ENCODE measurements around the gene CGREF1.

The CGREF1 gene

DNA sequence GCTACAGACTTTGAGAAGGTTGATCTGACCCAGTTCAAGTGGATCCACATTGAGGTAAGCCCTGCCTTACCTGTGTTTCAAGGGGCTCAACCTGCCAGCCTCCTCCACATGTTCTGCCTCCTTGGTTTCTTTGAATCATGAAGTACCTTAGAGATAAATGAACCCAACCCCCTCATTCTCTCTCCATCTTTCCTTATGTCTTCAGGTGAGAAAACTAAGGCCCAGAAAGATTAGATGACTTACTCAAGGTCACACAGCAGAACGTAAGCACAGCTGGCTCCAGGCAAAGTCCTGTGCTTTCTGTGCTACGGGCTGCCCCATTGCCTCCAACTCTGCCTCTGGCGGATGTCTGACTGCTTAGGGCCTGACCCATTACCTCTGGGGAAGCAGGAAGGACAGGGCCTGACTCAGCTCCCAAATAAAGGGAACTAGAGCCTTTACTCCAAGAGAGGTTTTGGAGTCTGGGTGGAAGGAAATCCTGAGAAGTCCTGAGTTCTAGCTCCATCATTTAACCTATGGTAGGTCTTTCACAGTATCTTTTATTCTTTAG, 22.1 kb downstream of the CGREF1 start:
- DNase-seq (ENCODE audit: low read depth in 2 of 2), result no peak
- H3K4me3 ChIP-seq (replicated peaks in 1 of 2; ENCODE audit: low read depth in 2 of 2, low read length in 2 of 2), result no peak overlapping the region
- TF ChIP-seq CTCF (IDR thresholded peaks at IDR 0.05; ENCODE audit: low read depth, low read length), result no peak

DNA sequence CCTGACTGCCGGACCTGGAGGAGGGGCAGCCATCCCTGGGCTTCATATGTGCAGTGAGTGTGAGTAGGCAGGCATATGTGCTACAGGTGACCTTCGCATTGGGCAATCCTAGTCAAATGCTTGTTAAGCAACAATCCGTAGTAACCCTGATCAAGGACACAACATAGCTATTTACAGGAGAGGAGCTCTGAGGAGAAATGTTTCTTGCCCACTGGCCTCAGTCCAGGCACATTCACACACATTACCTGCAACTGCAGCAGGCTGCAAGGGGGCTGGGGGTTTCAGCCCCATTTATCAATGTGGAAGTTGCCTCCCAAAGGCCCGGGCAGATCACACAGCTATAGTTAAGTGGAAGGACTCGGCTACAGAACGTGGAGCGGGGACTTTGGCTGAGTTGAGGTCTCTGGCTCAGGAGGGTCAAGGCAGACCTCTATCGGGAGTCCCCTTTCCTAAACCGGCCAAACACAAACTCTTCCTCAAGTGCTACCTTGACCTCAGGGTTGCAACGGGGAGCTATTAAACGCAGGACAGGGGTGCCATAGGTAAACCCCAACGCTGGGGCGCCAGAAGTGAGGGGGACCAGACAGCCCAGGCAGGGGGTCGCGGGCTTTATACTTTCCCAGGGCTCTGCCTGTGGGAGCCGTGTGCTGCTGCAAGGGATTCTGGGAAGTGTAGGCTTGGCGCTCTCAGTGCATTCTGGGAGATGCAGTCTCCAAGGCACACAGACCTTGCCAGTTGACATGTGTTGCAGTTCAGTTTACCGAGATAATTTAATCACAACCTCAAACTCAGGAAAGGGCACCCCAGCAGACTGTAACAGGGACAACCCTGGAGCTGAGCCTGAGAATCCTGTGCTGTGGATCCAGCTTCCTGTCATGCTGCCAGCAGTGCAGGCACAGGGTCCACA, 22.9 kb downstream of the CGREF1 start:
- peak; percentile 70 to 74 for DNase-seq (ENCODE audit: low read depth in 2 of 2)
- H3K4me3 ChIP-seq (replicated peaks in 1 of 2; ENCODE audit: low read depth in 2 of 2, low read length in 2 of 2), result no peak overlapping the region
- no peak for TF ChIP-seq CTCF (IDR thresholded peaks at IDR 0.05; ENCODE audit: low read depth, low read length)

- no peak overlapping the region for H3K4me3 ChIP-seq (replicated peaks in 1 of 2; ENCODE audit: low read depth in 2 of 2, low read length in 2 of 2)
- no peak for TF ChIP-seq CTCF (IDR thresholded peaks at IDR 0.05; ENCODE audit: low read depth, low read length)
- no peak for DNase-seq (ENCODE audit: low read depth in 2 of 2)
Observed at GRCh38 chr2:27095427-27095744, 23.5 kb downstream of the CGREF1 start.

GRCh38 chr2:27094353-27094984, 24.5 kb downstream of the CGREF1 start:
- DNase-seq (ENCODE audit: low read depth in 2 of 2), result no peak
- H3K4me3 ChIP-seq (replicated peaks in 1 of 2; ENCODE audit: low read depth in 2 of 2, low read length in 2 of 2), result no peak overlapping the region
- no peak for TF ChIP-seq CTCF (IDR thresholded peaks at IDR 0.05; ENCODE audit: low read depth, low read length)

GRCh38 chr2:27093430-27094352, 25.2 kb downstream of the CGREF1 start:
- H3K4me3 ChIP-seq (replicated peaks in 1 of 2; ENCODE audit: low read depth in 2 of 2, low read length in 2 of 2), result no peak overlapping the region
- DNase-seq (ENCODE audit: low read depth in 2 of 2), result no peak
- no peak for TF ChIP-seq CTCF (IDR thresholded peaks at IDR 0.05; ENCODE audit: low read depth, low read length)

DNA sequence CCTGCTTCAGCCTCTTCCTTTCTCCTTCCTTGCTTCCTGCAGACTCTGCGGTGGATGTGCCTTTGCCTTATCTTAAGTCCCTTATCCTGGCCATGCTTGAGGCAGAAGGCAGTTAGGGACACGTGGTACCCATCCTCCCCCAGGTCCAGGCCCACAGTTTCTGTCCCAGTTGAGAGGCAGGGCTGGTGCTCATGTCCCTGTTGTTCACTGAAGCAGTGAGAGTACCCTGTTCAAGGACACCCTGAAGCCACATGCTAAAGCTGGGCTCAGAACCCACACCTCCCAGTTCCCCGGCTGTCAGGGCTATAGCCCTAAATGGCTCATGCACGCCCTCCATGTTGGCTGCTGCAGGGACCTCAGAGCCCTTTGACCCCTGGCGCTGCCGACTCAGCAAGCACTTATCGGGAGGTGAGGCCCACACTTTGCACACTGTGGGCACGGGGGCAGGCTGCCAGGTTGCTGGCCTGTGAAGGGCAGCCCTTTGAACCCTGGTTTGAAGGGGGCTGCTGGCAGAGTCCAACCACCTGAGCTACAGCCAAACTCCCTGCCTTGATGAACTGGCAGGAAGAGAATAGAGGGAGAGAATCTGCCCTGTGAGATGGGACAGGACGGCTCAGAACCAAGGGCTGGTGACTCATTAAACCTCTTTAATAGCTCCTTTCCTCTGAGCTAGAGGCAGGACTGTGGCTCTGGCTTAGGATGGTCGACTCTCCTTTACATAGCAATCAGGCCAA, 26.1 kb downstream of the CGREF1 start:
- no peak overlapping the region for H3K4me3 ChIP-seq (replicated peaks in 1 of 2; ENCODE audit: low read depth in 2 of 2, low read length in 2 of 2)
- DNase-seq (ENCODE audit: low read depth in 2 of 2), result no peak
- no peak for TF ChIP-seq CTCF (IDR thresholded peaks at IDR 0.05; ENCODE audit: low read depth, low read length)
